CD4-positive, alpha-beta T cell treated with Interleukin-6 for 4 hours (primary cell): Measurements from ENCODE around the gene HTR3A.

Source experiments
- DNase-seq: peaks from one replicate; pipeline ENCODE4 v3.0.0-alpha.2; 2020; ENCODE audit warnings: mixed read lengths

Gene HTR3A

DNA sequence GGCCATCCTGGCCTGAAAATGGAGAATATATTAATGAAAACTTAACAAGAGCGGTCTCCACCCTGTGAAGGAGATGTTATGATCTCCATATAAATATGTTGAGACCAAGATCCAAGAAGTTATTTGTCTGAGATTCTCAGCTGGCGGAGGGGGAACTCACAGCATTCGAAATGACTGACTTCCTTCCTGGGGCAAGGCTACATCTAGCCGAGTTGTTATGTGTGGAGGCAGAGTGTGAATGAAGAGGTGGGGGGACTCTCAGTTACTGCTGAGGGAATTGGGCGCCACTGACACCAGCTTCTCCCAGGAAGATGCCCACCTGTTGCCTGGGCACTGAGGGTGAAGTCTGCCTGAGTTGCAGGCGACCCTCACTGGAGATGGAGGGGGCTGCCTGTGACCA is 5.9 kb downstream of the HTR3A start:
- no peak for DNase-seq

DNA sequence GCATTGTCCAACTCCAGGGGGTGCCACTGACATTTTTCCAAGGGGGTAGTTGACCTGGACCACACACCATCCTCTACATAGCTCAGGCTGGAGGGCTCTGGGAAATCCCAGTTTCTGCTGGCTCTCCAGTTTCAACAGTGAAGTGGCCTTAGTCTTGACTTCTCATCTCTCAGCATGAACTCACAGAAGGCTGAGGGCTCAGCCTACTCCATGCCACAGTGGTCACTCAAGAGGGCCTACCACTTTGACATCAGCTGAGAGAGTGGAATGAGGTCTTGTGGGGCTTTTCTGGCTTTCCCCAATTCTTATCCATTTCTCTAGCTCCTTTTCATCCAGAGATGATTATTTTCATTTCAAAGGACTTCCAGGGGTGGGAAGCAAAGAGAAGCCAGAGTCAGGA is 7.4 kb downstream of the HTR3A start:
- DNase-seq = no peak

DNA sequence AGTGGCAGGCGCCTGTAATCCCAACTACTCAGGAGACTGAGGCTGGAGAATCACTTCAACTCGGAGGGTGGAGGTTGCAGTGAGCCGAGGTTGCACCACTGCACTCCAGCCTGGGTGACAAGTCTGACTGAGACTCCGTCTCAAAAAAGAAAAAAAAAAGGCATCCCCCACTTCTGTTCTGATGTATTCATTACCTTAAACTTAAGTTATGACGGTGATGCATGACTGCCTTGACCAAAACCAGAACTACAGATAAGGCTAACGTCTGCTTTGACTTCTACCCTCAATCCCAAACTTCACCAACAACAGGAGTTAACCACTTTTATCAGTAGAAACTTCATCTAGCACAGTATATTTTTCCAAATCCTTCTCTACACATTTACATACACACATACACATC is 9.9 kb downstream of the HTR3A start:
- DNase-seq = no peak

DNA sequence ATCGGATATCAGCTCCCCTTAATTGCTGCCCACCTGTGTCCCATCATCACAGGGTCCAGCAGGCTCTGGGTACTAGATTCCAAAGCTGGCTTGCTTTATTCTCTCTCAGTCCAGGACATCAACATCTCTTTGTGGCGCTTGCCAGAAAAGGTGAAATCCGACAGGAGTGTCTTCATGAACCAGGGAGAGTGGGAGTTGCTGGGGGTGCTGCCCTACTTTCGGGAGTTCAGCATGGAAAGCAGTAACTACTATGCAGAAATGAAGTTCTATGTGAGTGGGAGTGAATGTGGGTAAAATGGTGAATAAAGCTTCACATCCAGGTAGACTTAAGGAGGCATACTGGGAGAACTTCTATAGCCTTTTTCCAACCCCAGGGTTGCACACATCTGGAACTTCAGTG is 11.0 kb downstream of the HTR3A start:
- DNase-seq = no peak

DNA sequence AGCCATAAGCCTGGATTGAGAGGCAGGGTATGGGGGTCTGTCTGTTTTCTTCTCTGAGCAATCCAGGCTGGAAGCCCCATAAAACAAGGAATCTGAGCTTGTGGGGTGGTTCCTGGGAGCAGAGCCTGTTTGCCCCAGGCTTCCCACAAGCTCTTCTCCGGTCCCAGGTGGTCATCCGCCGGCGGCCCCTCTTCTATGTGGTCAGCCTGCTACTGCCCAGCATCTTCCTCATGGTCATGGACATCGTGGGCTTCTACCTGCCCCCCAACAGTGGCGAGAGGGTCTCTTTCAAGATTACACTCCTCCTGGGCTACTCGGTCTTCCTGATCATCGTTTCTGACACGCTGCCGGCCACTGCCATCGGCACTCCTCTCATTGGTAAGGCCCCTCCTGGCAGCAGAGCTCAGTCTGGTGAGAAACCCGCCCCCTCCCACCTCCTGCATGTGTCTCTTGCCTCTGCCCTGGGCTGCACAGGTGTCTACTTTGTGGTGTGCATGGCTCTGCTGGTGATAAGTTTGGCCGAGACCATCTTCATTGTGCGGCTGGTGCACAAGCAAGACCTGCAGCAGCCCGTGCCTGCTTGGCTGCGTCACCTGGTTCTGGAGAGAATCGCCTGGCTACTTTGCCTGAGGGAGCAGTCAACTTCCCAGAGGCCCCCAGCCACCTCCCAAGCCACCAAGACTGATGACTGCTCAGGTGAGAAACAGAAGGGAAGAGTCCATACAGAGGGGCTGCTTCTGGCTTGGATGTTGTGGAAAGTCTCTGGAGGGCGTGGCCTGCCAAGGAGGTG is 11.6 kb downstream of the HTR3A start:
- DNase-seq = no peak

DNA sequence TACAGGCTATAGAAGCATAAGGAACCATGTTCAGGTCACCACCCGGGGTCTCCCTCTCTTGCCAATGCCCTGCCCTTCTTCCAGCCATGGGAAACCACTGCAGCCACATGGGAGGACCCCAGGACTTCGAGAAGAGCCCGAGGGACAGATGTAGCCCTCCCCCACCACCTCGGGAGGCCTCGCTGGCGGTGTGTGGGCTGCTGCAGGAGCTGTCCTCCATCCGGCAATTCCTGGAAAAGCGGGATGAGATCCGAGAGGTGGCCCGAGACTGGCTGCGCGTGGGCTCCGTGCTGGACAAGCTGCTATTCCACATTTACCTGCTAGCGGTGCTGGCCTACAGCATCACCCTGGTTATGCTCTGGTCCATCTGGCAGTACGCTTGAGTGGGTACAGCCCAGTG is 14.5 kb downstream of the HTR3A start:
- no peak for DNase-seq

DNA sequence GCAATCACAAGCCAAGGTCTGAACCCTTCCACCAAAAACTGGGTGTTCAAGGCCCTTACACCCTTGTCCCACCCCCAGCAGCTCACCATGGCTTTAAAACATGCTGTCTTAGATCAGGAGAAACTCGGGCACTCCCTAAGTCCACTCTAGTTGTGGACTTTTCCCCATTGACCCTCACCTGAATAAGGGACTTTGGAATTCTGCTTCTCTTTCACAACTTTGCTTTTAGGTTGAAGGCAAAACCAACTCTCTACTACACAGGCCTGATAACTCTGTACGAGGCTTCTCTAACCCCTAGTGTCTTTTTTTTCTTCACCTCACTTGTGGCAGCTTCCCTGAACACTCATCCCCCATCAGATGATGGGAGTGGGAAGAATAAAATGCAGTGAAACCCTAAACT is 15.0 kb downstream of the HTR3A start:
- DNase-seq = no peak

DNA sequence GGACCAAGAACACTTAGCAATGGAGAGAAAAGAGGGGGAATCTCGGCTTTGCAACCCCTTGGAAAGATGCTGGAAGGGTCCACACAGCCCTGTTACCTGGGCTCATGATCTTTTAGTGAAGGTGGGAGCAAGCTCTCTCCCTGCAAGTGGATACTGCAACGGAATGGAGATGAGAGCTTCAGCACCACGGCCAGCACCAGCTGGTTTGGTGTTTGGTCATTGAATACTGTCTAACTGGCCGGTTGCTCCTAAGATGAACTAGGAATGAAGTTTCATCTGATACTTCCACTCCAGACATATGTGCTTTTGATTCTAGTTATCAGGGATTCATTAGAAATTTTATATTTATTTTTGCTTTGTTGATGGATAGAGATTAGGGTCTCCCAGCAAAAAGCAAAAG is 16.3 kb downstream of the HTR3A start:
- DNase-seq = no peak

DNA sequence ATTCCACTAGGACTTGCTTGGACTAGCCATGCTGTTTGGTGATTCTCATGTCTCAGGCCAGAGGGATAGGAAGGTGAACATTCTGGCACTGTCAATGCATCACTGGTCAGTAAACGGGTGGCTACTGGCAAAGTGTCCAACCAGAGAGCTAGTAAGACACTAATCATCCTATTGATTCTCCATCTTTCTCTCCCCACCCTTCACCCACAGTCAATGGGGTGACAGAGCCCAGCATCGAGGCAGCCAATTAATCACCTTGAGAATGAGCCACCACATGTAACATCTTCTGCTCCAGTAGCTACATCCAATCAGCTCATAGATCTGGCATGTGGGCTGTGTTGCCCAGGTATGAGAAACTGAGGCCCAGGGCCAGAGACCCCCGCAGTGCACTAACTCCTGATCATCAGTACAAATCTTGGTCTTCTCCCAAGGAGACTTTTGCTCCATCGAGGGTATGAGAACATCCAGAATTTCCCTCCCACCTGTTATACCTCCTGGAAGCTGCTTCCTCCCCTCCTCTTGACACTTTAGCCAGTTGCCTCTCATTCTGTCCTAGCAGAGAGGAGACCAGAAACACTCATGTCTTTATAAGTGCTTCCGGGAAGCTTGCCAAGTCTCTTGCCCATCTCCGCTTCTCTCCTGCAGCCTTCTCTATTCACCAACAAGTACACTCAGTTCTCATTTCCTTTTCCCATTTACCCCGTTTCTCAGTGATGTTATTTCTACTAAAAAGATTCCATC is 17.0 kb downstream of the HTR3A start:
- no peak for DNase-seq

DNA sequence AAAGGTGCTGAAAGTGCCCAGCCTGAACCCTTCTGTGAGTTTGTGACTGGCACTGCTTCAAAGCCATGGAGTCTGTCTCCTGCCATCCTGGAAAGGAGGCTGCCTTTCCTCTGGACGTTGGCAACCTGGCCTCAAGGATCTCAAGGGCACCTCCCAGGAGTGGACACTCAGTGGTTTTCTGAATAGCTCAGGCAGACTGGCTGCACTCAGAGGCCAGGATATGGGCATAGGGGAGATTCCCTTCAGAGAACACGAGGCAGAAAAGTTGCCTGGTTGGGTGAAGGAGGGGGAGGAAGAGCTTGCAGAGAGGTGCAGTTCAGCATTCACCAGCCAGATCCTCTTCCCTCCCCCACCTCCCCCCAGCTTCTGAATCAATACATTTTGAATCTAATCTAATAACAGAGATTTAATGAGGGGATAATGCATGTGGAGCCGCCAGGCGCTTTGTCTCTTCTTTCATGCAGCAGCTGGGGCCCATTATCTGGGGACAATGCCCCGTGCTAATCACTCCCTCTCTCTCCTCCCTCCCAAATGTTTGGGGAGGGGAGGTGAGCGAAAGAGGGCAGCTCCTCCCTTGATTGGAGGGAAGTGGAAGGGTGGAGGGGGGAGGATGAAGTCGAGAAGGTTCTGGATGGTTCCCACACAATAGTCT is 17.7 kb downstream of the HTR3A start:
- DNase-seq = no peak

DNA sequence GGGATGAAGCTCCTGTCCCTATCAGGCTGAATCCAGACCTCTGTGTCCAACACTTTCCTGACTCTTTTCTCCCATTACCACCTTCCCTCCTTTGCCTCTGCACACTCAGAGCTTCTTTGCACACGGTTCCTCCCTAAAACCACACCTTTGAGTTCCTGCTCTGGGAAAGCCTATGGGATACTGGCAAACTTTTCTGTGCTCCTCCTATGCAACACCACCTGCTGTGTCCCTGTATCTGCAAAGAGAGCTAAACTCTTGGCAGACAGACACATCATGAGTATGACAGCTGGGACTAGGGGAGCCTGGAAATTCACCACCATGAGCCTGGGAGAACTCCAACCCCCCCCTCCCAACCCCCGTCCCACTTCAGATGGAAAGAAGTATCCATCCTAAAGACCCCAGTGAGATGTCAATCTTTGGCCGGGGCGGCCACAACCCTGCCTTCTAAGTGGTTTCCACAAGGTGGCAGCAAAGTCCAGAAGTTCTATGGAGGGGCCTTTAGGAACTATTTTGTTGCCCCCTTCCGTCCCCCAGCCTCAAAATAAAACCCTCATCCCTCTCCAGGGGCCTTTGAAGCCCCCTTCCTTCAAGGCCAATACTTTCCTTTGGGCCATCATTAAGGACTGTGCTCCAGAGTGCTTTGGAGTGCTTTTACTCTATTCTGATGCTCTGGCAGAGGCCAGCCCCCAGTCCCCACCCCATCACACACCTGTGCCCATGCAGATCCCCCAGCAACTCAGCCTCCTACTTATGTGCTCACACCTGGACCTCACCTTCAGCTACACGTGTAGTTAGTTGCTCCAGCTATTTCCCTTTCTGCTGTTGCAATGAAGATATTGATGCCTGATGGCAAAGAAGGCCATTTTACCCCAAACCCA is 19.4 kb downstream of the HTR3A start:
- DNase-seq = peak; percentile 51

DNA sequence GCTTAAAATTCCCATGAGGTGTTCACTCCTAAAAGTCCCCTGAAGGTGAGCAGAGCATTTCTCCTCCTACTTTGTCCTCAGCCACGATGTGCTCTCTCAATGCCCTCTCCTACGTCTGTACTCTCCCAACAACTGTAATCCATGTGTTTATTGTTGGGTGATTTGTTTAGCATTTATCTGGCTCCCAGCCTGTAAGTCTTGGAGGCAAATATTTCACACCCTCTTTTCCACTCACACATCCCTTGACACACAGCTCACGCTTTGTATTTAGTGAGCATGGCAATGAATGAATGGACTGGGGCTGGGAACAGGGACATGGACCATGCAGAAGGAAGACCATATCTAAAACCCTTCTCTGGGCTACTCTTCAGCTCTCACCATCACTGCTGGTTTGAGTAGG is 22.6 kb downstream of the HTR3A start:
- DNase-seq = no peak

DNA sequence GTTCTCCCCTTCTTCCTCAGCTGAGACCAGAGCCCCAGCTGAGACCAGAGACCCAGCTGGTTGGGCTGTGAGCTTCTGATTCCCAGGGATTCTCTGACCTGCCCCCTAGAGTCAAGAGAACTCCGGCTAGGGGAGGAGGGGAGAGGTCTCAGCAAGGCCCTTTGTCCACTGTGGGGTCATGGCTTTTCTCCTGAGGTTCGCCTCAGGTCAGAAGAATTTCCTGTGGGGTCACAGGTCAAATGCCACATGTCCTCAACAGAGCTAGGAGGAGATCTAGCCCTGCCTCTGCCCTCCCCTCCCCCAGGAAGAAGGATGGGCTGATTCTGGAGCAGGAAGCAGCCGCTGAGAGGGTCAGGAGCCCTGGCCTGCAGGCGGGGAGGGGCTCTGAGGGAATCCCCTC is 23.7 kb downstream of the HTR3A start:
- DNase-seq = no peak

DNA sequence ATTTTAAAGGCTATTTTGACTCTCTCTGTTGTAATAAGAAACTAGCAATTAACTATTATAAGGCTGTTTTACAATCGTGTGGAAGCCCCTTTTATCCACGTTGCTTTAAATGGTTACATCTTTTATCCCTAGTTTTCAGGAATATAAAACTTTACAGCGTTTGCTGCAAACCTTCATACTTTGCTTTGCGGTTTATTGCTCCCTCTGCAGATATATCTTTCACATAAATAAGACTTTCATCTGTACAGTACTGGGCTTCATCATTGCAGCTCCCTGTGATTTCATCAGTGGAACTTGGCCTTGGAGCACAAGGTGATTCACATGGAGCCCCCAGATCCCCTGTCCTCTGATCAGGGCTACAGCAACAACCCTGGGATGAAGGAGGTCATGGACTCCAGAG is 25.6 kb downstream of the HTR3A start:
- DNase-seq = no peak

DNA sequence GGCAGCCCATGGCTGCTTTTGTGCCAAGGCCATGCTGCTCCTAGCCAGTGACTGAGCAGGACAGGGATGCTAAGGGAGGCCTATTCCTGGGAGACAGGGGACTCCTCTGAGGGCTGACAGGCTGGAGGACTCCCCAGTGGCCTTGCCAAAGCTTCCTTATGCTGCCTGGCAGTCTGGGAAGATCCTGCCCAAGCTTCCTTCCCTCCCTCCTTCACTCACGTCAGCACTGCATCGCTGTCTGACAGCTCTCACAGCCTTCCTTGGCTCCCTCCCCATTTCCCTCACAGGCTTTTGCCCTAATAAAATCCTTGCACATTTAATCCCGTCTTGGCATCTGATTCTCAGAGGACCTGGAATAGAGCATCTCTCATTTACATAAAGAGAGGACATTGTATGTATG is 26.5 kb downstream of the HTR3A start:
- no peak for DNase-seq

DNA sequence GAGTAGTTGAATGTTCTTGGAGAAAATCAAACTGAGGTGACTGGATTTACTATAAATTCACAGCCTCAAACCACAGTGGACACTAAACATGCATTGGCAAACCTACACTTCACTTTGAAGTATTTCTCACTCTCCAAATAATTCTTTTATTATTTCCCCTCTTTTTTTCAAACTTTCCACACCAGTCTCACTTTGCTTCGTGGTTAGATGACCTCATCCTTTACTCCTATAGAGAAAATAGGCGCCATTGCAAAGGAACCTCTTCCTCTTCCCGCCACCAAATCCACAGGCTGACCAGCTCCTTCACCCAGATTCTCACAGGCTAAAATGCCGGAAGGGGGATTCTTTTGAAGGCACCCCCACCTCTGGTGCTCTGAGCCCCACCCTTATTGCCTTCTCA is 33.4 kb downstream of the HTR3A start:
- no peak for DNase-seq

DNA sequence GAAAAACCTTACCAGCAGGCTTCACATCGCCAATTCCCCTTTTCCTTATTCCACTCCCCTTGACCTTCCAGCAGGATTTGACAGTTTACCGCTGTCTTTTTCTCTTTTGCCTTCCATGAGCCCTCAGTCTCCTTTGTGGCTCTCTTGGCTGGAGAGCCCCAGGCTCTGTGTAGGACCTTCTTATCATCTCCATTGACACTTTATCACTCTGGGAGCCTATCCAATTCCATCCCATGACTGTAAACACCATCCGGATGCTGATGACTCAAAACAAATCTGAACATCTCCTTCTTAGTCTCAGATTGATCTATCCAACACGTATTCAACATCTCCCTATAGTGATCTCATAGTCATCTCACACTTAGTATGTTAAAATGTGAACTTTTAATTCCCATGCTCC is 36.0 kb downstream of the HTR3A start:
- no peak for DNase-seq

DNA sequence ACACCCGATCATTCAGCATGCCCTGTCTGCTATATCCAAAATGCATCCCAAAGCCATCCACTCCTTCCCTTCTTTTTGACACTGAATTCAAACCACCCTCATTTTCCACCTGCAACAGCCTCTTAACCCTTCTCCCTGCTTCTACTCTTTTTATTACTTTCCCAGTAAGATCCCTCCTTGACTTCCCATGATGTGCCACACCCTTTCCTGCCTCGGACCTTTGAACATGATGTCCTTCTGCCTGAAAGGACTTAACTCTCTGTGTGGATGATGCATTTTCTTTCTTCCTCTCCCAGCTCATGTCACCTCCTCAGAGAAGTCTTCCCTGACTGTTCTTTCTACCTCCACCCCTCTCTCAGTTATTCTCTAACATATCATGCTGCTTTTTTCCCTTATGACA is 36.5 kb downstream of the HTR3A start:
- DNase-seq = no peak

DNA sequence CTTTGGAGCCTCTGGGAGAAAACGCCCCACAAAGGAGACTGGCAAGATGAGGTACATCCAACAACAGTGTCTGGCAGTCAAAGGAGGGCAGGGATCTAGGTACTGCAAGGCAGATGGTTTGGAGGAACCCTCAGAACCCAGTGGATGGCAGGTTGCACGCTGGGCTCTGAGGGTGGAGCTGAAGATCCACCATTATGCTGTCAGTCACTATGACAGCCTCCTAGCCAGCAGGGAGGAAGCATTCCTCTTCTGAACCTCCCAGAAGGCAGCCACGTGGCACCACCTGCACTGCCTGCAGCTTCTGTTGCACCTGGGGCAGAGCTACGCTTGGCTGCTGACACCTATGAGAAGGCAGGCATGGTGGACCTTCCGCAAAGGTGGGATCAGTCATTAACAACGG is 40.2 kb downstream of the HTR3A start:
- DNase-seq = no peak

DNA sequence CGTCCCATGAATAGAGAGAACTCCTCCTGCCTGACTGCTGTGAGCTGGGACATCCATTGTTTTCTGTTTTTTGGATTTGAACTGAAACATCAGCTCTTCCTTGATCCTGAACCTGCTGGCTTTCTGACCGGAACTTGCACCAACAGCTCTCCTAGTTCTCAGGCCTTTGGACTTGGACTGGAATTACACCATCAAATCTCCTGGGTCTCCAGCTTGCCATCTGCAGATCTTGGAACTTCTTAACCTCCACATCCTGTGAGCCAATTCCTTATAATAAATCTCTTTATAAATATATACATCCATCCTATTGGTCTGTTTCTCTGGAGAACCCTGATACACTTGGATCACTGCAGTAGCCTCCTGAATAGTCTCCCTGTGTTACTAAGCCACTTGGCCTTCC is 42.1 kb downstream of the HTR3A start:
- no peak for DNase-seq

DNA sequence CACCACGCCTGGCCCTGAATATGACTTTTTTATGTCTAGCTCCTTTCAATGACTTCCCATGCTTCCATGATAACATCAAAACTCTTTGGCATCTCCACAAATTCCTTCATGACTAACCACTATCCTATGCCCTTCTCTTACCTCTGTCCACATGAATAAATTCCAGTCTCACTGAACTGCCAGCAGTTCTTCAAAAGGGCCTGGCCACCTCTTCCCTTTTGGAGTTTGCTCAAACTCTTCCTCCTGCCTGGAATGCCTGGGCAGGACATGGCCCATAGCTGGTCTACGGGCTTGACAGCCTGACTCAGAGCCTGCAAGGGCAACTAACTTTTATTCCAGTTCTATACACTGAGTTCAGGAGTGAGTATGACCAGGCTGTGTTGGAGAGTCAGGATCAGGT is 42.8 kb downstream of the HTR3A start:
- no peak for DNase-seq

DNA sequence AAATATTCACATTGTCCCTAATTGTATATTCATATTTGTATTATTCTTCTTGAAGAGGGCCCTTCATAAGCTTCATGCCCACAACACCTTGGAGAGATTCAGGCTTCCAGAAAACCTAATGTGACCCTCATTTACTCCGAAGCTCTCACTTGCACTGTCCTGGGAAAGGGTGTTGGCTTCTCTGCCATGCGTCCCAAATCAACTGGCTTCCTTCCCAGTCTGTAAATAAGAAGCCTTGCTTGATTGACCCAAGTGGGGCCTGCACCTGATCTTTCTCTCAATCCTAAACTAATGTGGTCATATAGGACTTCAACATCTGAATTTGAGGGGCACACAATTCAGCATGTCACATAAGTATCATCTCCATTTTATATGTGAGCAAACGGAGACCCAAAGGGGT is 44.1 kb downstream of the HTR3A start:
- no peak for DNase-seq

DNA sequence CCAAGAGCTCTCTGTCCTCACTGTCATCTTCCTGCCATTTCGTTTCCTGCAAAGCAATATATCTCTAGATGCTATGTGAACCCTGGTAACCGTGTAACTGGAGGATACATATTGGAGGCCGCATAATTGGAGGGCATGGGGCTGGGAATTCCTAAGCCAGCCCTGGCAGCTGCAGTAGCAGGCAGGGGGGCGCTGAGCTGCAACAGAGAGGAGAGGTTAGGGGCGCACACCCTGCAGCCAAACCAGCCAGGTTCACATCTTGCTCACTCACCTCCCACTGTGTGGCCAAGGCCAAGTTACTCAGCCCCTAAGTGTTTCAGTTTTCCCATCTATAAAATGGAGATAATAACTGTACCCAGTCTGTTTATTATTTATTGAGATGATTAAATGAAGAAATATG is 44.7 kb downstream of the HTR3A start:
- DNase-seq = no peak
